ENCODE results near the gene MAN1A2.

MAN1A2 gene

GRCh38 chr1:117573386-117574023 lies 206.3 kb downstream of the MAN1A2 start:
- in situ Hi-C loops (cut with MboI; ENCODE audit: low sequenced_read_pairs), result no loop called here

- in situ Hi-C loops (cut with MboI; ENCODE audit: low sequenced_read_pairs), result no loop called here
These were observed 207.0 kb downstream of the MAN1A2 start for GRCh38 chr1:117574161-117574835.

GRCh38 chr1:117575586-117576225 lies 208.5 kb downstream of the MAN1A2 start:
- in situ Hi-C loops (cut with MboI; ENCODE audit: low sequenced_read_pairs), result no loop called here

GRCh38 chr1:117576236-117576635 lies 209.0 kb downstream of the MAN1A2 start:
- in situ Hi-C loops (cut with MboI; ENCODE audit: low sequenced_read_pairs), result no loop called here

GRCh38 chr1:117577191-117577885 lies 210.1 kb downstream of the MAN1A2 start:
- in situ Hi-C loops (cut with MboI; ENCODE audit: low sequenced_read_pairs), result no loop called here

- in situ Hi-C loops (cut with MboI; ENCODE audit: low sequenced_read_pairs), result no loop called here
These were observed 211.2 kb downstream of the MAN1A2 start for GRCh38 chr1:117578466-117578865.

Measured in hTERT RPE-1 (cell line).